Suprapubic skin (tissue), 4 donors: ENCODE results near the gene RNF125.

ENCODE experiments used
- CTCF ChIP-seq, 2 donors: fragments of 200-600 bp in 1 of 2; fragments of 450-650 bp in 1 of 2; sonication (generic) in 1 of 2; IDR thresholded peaks; one replicate each; pipeline ENCODE4 v1.5.1; 2016 to 2019; ENCODE audit warnings: antibody characterized with exemption in 2 of 2, mild to moderate bottlenecking in 1 of 2, moderate library complexity in 1 of 2
- POLR2A ChIP-seq, 2 donors: fragments of 450-650 bp; IDR thresholded peaks; one replicate each; pipeline ENCODE4 v1.6.1; 2017; ENCODE audit warnings: antibody characterized with exemption in 2 of 2, mild to moderate bottlenecking in 2 of 2, moderate library complexity in 2 of 2
- POLR2AphosphoS5 ChIP-seq, 3 donors: sonication (generic); formaldehyde crosslinking; IDR thresholded peaks; one replicate each; pipeline ENCODE4 v1.6.1; 2017; ENCODE audit warnings: antibody characterized with exemption in 3 of 3

GRCh38 chr18:31983976-31984375 lies 34.6 kb upstream of the RNF125 start:
- TF ChIP-seq POLR2A (IDR thresholded peaks at IDR 0.05) (no peak), CTCF (IDR thresholded peaks at IDR 0.05) (no peak), POLR2AphosphoS5 (IDR thresholded peaks at IDR 0.05) (no peak)
